T follicular helper cell (primary cell): ENCODE measurements around the gene USP2.
"Not testable (repeated sequence)": the region's sequence is repeated elsewhere in the genome, so short reads cannot be mapped to it uniquely, and the experiment has no call there.

Experiments
- DNase-seq: peaks from one replicate; pipeline ENCODE4 v3.0.0-alpha.2; 2020; ENCODE audit warnings: low read depth

The USP2 gene

GRCh38 chr11:119414321-119414720, 32.8 kb upstream of the USP2 start:
- DNase-seq = no peak

- no peak for DNase-seq
Observed at GRCh38 chr11:119412072-119412471, 30.6 kb upstream of the USP2 start.

GRCh38 chr11:119410501-119410900, 29.0 kb upstream of the USP2 start:
- DNase-seq = no peak

DNA sequence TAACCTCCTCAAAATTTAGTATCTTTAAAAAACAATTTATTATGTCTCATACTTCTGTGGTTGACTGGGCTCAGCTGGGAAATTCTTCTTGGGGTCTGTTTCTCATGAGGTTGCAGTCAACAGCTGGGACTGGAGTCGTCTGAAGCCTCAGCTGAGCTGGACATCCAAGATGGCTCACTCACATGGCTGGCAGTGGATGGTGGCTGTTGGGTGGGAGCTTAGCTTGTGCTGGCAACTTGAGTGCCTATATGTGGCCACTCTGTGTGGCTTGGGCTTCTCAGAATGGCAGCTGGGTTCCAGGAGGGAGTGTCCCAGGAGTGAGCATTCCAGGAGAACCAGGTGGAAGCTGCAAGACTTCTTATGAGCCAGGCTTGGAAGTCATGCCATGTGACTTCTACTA, 28.2 kb upstream of the USP2 start:
- no peak for DNase-seq

DNA sequence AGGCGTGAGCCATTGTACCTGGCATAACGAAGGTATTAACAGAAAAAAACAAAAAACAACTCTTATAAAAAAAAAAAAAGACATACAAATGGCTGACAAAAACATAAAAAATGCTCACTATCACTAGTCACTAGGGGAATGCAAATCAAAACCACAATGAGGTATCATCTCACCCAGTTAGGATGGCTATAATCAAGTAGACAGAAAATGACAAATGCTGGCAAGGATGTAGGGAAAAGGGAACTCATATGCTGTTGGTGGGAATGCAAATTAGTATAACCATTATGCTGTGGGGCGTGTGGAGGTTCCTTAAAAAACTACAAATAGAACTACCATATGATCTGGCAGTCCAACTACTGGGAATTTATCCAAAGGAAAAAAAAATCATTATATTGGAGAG, 24.5 kb upstream of the USP2 start:
- DNase-seq = no peak

DNA sequence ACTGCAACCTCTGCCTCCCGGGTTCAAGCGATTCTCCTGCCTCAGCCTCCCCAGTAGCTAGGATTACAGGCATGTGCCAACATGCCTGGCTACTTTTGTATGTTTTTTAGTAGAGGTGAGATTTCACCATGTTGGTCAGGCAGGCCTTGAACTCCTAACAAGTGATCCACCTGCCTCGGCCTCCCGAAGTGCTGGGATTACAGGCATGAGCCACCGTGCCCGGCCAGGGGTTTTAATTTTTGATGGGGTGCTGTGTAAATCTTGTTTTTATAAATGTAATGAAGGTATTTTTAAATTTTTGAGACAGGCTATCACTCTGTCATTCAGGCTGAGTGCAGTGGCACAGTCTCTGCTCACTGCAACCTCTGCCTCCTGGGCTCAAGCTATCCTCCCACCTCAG, 24.0 kb upstream of the USP2 start:
- not testable (repeated sequence) for DNase-seq

GRCh38 chr11:119404872-119405271, 23.4 kb upstream of the USP2 start:
- DNase-seq = no peak

DNA sequence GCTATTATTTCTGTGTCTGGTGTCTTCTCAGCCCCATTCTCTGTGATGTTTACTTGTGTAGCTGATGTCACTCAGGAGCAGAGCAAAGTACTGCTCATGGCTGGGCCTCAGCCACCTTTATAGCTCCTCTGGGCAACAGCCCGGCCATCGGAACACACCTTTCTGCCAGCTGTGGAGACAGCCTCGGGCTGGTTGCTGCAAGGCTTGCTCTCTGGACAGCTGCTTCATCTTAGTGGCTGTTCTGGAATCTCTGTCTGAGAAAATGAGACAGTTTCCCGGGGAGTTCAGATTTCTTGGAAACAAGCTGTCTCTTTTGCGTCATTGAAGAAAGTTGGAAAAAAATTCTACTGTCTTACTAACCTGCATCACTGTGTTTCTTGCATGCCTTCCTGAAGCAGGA, 21.5 kb upstream of the USP2 start:
- DNase-seq = no peak

- no peak for DNase-seq
Observed at GRCh38 chr11:119402470-119402869, 21.0 kb upstream of the USP2 start.

- DNase-seq = no peak
Observed at GRCh38 chr11:119400860-119401259, 19.4 kb upstream of the USP2 start.

DNA sequence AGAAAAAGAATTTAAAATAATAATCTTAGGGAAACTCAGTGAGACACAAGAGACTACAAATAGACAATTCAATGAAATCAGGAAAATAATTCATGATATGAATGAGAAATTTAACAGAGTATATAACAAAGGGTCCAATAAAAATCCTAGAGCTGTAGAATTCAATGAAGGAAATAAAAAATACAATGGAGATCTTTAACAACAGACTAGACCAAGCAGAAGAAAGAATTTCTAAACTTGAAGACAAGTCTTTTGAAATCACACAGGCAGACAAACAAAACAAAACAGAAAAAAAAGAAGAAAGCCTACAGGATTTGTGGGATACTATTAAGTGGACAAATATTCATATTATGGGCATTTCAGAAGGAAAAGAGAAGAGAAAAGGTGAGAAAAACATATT, 16.2 kb upstream of the USP2 start:
- no peak for DNase-seq

- DNase-seq = no peak
Observed at GRCh38 chr11:119396835-119397234, 15.3 kb upstream of the USP2 start.

DNA sequence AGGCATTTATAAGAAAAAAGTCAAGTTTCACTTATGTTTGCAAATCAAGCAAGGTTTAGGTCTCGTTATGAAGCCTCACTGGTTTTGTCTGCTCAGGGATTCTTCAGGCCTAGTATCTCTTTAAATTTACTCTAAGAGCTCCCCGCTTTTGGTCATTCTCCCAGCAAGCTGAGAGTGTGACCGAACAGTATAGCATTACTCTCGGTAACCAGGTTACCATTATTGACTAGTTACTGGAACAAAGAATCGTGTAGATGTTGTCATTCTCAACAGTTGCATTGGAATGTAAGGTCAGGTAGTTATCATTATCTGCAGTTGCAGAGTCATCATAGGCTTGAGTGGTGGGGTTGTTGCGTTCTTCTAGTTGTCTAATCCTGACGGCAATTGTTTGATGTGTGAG, 9.8 kb upstream of the USP2 start:
- no peak for DNase-seq

- no peak for DNase-seq
Observed at GRCh38 chr11:119389611-119390254, 8.2 kb upstream of the USP2 start.

DNA sequence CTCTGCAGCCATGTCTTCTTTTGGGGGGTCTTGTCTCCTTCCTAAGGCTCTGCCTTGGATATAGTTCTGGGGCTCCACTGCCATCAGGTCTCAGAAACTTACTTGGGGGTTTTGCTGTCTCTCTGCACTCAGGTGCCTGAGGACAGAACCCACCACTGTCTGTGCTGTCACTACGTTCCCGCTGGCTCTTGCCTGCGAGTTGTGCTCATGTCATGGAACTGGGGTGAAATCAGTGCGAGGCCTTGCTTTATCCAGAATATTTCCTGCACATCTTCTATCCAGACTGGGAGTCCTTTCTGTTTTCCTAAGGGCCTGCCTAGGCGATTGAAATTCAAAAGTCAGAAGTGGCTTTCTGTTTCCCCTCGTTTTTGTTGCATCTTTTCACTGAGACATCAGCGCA, 6.6 kb upstream of the USP2 start:
- DNase-seq = no peak

GRCh38 chr11:119384332-119384731, 2.8 kb upstream of the USP2 start:
- no peak for DNase-seq

DNA sequence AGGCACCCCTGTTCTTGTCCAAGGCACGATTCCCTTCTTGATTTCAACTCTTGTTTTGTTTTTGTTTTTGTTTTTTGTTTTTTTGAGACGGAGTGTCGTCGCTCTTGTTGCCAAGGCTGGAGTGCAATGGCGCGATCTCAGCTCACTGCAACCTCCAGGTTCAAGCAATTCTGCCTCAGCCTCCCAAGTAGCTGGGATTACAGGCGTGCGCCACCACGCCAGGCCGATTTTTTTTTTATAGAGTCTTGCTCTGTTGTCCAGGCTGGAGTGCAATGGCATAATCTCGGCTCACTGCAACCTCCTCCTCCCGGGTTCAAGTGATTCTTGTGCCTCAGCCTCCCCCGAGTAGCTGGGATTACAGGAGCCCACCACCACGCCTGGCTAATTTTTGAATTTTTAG, 1.0 kb upstream of the USP2 start:
- not testable (repeated sequence) for DNase-seq

- DNase-seq = no peak
Observed at GRCh38 chr11:119382101-119382500, 611 bp upstream of the USP2 start.

DNA sequence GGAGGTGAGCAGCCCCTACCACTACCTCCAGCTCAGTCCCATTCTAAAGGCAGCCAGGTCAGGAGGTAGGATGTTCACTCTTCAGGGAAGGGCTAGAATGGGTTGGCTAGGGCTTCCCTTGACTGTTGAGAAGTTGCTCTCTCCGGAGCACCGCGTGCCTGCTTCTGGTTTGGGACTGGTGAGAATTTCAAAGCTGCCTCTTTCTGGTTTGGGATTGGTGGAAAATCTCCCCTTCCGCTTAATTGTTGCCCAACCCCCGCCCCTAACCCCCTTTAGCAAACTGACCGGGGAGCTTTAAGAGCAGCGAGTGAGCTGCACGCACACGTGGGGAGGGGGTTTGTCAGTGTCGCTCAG, 686 bp downstream of the USP2 start:
- no peak for DNase-seq

GRCh38 chr11:119380160-119380826, 1.2 kb downstream of the USP2 start:
- DNase-seq = no peak

GRCh38 chr11:119378851-119379465, 2.5 kb downstream of the USP2 start:
- no peak for DNase-seq

- no peak for DNase-seq
Observed at GRCh38 chr11:119377961-119378667, 3.4 kb downstream of the USP2 start.
